Measurements from ENCODE around the gene PHF1. TPM values are rescaled to one million over a fixed set of nuclear protein-coding genes. Genes with fewer than 3 reads are reported as not detected.

The PHF1 gene
- total RNA-seq, 1 donor from 2014 or later = 83.4 TPM

- H3K27ac Mint-ChIP-seq = peak overlapping the region; percentile 60
- TF ChIP-seq, protein P1, sequence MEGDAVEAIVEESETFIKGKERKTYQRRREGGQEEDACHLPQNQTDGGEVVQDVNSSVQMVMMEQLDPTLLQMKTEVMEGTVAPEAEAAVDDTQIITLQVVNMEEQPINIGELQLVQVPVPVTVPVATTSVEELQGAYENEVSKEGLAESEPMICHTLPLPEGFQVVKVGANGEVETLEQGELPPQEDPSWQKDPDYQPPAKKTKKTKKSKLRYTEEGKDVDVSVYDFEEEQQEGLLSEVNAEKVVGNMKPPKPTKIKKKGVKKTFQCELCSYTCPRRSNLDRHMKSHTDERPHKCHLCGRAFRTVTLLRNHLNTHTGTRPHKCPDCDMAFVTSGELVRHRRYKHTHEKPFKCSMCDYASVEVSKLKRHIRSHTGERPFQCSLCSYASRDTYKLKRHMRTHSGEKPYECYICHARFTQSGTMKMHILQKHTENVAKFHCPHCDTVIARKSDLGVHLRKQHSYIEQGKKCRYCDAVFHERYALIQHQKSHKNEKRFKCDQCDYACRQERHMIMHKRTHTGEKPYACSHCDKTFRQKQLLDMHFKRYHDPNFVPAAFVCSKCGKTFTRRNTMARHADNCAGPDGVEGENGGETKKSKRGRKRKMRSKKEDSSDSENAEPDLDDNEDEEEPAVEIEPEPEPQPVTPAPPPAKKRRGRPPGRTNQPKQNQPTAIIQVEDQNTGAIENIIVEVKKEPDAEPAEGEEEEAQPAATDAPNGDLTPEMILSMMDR (IDR thresholded peaks at IDR 0.05) = no peak
- peaks cover 28% of the 10 kb centered on the region for H3K36me3 Mint-ChIP-seq (ENCODE audit: low read depth)
- POLR2A ChIA-PET = interaction anchor here (0.5 to 3.3 kb wide), 4 partner anchors 8 to 322 kb away, joined by 3 to 27 read pairs (median 5); partner anchors contain the start of gene ZBTB9
- H3K4me1 Mint-ChIP-seq = peaks cover 63% of the 10 kb centered on the region
- DNase-seq (no peak), ATAC-seq (ENCODE audit: low read depth) (no peak)
- H3K4me3 Mint-ChIP-seq = peak overlapping the region; percentile 67
- CTCF ChIA-PET = interaction anchor here (0.8 kb wide), 1 partner anchor 42 kb away, joined by 3 read pairs; no protein-coding TSS in a partner anchor
- intact Hi-C loops (cut with micrococcal nuclease) = loop anchor here (5.0 kb wide), 2 partner anchors 226 to 354 kb away; partner anchors contain the start of genes LEMD2 and RING1
- no peaks in the 10 kb centered on the region for H3K9me3 Mint-ChIP-seq
- no peaks in the 10 kb centered on the region for H3K27me3 Mint-ChIP-seq
Measured at GRCh38 chr6:33433001-33433543, 22.3 kb downstream of the PHF1 start.

DNA sequence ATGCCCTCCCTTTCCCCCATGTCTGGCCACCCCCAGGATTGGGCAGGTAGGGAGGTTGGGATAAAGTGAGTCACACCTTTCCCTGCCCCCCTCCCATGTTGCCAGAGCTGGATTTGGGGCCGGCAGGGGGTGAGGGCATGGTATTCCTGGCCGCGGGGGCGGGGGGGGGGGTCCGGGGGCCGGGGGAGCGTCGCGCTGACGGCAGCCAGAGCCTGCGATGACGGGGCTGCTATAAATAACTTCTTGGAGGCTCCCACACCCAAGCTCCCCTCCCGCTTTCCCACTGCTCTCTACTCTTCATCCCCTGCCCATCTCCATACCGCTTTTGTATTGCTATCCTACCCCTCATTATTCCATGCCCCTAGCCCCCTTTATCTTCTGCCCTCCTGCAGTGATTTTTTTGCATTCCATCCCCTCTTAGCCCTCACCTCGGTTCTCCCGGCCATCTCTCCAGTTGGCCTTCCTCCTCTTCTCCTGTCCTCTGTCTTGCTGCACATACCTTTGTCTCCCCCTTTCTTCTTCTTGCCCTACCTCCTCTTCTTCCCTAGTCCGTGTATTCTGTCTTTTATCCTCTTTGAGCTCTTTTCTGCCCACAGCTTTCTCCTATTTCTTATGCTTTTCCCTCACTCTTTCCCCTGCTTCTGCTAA, 22.9 kb downstream of the PHF1 start:
- intact Hi-C loops (cut with micrococcal nuclease) = loop anchor here (5.0 kb wide), 2 partner anchors 226 to 354 kb away; partner anchors contain the start of genes LEMD2 and RING1
- H3K9me3 Mint-ChIP-seq = no peaks in the 10 kb centered on the region
- H3K27ac Mint-ChIP-seq = peak overlapping the region; percentile 6
- H3K4me3 Mint-ChIP-seq = no peak overlapping the region
- peaks cover 57% of the 10 kb centered on the region for H3K4me1 Mint-ChIP-seq
- ChIA-PET POLR2A (interaction anchor here (3.3 kb wide), 1 partner anchor 21 kb away, joined by 27 read pairs; the partner anchor contains the start of gene ZBTB9), CTCF (no interaction called here)
- DNase-seq = no peak
- ATAC-seq (ENCODE audit: low read depth) = no peak
- TF ChIP-seq, protein P1 (IDR thresholded peaks at IDR 0.05) = no peak
- H3K36me3 Mint-ChIP-seq (ENCODE audit: low read depth) = peaks cover 34% of the 10 kb centered on the region
- no peaks in the 10 kb centered on the region for H3K27me3 Mint-ChIP-seq

DNA sequence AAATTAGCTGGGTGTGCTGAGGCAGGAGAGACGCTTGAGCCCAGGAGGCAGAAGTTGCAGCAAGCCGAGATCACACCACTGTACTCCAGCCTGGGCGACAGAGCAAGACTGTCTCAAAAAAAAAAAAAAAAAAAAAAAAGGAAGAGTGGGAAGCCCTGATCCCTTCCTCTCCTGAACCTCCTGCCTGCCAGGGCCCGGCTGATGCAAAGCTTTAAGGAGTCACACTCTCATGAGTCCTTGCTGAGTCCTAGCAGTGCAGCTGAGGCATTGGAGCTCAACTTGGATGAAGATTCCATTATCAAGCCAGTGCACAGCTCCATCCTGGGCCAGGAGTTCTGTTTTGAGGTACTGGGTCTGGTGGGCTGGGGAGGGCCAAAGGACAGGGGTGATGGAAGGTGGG, 24.1 kb downstream of the PHF1 start:
- CTCF ChIA-PET = no interaction called here
- ATAC-seq (ENCODE audit: low read depth) (no peak), DNase-seq (no peak)
- TF ChIP-seq, protein P1 (IDR thresholded peaks at IDR 0.05) = no peak
- POLR2A ChIA-PET = interaction anchor here (0.6 kb wide), 1 partner anchor 464 kb away, joined by 3 read pairs; no protein-coding TSS in a partner anchor
- Mint-ChIP-seq H3K27me3 (no peaks in the 10 kb centered on the region), H3K4me3 (no peak overlapping the region), H3K4me1 (peaks cover 44% of the 10 kb centered on the region), H3K9me3 (no peaks in the 10 kb centered on the region), H3K36me3 (ENCODE audit: low read depth) (peaks cover 45% of the 10 kb centered on the region), H3K27ac (no peak overlapping the region)
- intact Hi-C loops (cut with micrococcal nuclease) = loop anchor here (5.0 kb wide), 2 partner anchors 228 to 352 kb away; partner anchors contain the start of genes LEMD2 and RING1

GRCh38 chr6:33437666-33438065, 26.9 kb downstream of the PHF1 start:
- POLR2A ChIA-PET = no interaction called here
- intact Hi-C loops (cut with micrococcal nuclease) = no loop called here
- TF ChIP-seq, protein P1 (IDR thresholded peaks at IDR 0.05) = no peak
- ATAC-seq (ENCODE audit: low read depth) (no peak), DNase-seq (no peak)
- Mint-ChIP-seq H3K36me3 (ENCODE audit: low read depth) (peaks cover 67% of the 10 kb centered on the region), H3K4me1 (peaks cover 17% of the 10 kb centered on the region), H3K27ac (no peak overlapping the region), H3K9me3 (no peaks in the 10 kb centered on the region), H3K4me3 (no peak overlapping the region), H3K27me3 (no peaks in the 10 kb centered on the region)
- CTCF ChIA-PET = interaction anchor here (1.2 kb wide), 1 partner anchor 15 kb away, joined by 3 read pairs; no protein-coding TSS in a partner anchor

GRCh38 chr6:33438978-33439594, 28.3 kb downstream of the PHF1 start:
- H3K36me3 Mint-ChIP-seq (ENCODE audit: low read depth) = peaks cover 74% of the 10 kb centered on the region
- no peak for DNase-seq
- TF ChIP-seq, protein P1 (IDR thresholded peaks at IDR 0.05) = no peak
- ChIA-PET POLR2A (no interaction called here), CTCF (no interaction called here)
- H3K27me3 Mint-ChIP-seq = no peaks in the 10 kb centered on the region
- no peak overlapping the region for H3K27ac Mint-ChIP-seq
- ATAC-seq (ENCODE audit: low read depth) = no peak
- no peaks in the 10 kb centered on the region for H3K9me3 Mint-ChIP-seq
- H3K4me3 Mint-ChIP-seq = no peak overlapping the region
- intact Hi-C loops (cut with micrococcal nuclease) = no loop called here
- H3K4me1 Mint-ChIP-seq = peaks cover 4% of the 10 kb centered on the region
